Stimulated activated naive CD8-positive, alpha-beta T cell treated with anti-CD3 and anti-CD28 coated beads, Interleukin-15, amount 100 ng/mL, for 72 hours (primary cell): Measurements from ENCODE around the gene FBXW11.

Source experiments
- ATAC-seq: fragments of 150-1000 bp; cut with Tn5 transposase; 2 replicates; pipeline ENCODE4 v1.10.0; 2021; ENCODE audit warnings: mild to moderate bottlenecking, moderate library complexity
- DNase-seq, 2 donors: peaks; one replicate each; pipeline ENCODE4 v3.0.0; 2021 to 2022
- H3K27ac Mint-ChIP-seq, 2 donors: one replicate each; pipeline ENCODE4 v1.8.0; 2022; ENCODE audit warnings: mild to moderate bottlenecking in 2 of 2, mixed read lengths in 2 of 2, moderate library complexity in 2 of 2
- H3K27me3 Mint-ChIP-seq: one replicate; pipeline ENCODE4 v1.8.0; 2022; ENCODE audit warnings: mixed read lengths
- H3K4me1 Mint-ChIP-seq: one replicate; pipeline ENCODE4 v1.8.0; 2022; ENCODE audit warnings: mild to moderate bottlenecking, mixed read lengths
- H3K4me3 Mint-ChIP-seq, 2 donors: one replicate each; pipeline ENCODE4 v1.8.0; 2022; ENCODE audit warnings: mild to moderate bottlenecking in 2 of 2, mixed read lengths in 2 of 2, moderate library complexity in 1 of 2
- H3K9me3 Mint-ChIP-seq, 2 donors: one replicate each; pipeline ENCODE4 v1.8.0; 2022; ENCODE audit warnings: mixed read lengths in 2 of 2

The FBXW11 gene

DNA sequence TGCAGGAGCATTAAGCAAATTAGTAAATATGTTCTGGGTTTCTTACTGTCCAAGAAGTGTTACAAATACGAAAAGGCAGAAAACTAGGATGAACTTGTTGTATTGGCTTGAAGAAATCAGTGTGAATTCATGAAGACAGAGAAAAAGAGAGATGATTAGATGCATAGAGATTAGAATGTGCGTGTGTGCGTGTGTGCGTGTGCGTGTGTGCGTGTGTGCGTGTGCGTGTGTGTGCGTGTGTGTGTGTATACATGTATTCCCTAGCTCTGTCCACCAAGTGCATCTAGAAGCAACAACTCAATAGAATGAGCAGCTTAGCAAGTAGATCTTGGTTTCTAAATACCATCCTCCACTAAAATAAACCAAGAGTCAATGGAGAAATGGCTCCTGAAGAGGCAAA lies 179.3 kb downstream of the FBXW11 start:
- Mint-ChIP-seq H3K27me3 (no peaks in the 10 kb centered on the region), H3K4me3 (no peak overlapping the region), H3K27ac (no peak overlapping the region), H3K9me3 (peaks cover 6 to 21% of the 10 kb centered on the region in 2 donors), H3K4me1 (no peaks in the 10 kb centered on the region)
- ATAC-seq (no peak), DNase-seq (no peak)

DNA sequence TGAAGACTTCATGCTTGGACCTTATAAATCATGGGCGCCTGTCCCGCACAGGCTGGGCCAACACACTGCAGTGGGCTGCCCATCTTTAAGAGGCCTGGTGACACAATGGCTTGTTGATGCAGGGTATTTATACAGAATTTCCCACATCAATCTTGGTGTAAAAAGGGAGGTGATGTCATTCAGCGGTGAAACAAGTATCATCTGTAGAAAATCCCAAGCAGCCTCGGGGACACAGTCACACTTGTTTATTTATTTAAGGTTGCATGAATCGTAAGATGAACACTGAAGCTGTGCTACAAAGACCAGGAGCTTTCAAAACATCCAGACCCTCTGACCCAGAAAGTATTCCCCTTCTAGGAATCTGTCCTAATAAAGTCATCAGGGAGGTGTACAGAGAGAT lies 180.3 kb downstream of the FBXW11 start:
- ATAC-seq (no peak), DNase-seq (no peak)
- Mint-ChIP-seq H3K9me3 (peaks cover 0 to 11% of the 10 kb centered on the region in 2 donors), H3K27ac (no peak overlapping the region), H3K27me3 (no peaks in the 10 kb centered on the region), H3K4me3 (no peak overlapping the region), H3K4me1 (no peaks in the 10 kb centered on the region)

DNA sequence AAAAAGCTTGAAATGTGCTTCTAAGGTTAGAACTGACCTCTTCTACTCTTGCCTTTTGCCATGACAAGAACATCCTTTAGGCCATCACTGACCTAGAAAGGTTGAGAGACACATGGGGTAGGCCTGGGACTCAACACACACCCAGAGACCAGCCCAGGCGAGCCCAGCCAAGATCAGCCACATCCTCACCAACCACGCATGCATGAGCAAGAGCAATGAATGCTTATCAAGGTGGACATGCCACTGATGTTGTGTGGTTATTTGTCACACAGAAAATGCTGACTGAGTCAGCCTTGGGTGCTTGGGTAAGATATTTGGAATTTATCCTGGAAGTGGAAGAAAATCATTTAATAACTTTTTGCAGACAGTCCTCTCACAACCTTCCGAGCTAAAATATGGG lies 181.4 kb downstream of the FBXW11 start:
- H3K4me3 Mint-ChIP-seq = no peak overlapping the region
- peaks cover 0 to 3% of the 10 kb centered on the region in 2 donors for H3K9me3 Mint-ChIP-seq
- ATAC-seq (no peak), DNase-seq (no peak)
- H3K27ac Mint-ChIP-seq = no peak overlapping the region
- H3K27me3 Mint-ChIP-seq = no peaks in the 10 kb centered on the region
- H3K4me1 Mint-ChIP-seq = no peaks in the 10 kb centered on the region

DNA sequence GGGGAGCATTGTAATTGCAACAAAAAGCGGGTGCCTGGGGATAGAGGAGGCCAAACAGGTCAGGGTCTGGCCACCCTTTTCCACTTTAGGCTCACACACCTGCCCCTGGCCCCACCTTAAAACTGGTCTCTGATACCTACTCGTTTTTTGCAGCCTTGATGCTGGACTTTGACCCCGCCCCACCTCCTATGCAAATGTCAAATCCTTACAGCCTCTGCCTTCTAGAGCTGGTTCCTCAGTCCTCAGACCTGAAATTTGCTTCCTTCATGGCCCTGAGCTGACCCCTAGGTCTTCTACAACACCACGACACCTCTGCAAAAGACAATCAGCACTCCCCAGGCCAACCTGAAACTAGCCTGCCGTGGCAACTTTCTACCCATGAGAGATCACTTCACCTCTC lies 183.2 kb downstream of the FBXW11 start:
- no peak for ATAC-seq
- no peak for DNase-seq

DNA sequence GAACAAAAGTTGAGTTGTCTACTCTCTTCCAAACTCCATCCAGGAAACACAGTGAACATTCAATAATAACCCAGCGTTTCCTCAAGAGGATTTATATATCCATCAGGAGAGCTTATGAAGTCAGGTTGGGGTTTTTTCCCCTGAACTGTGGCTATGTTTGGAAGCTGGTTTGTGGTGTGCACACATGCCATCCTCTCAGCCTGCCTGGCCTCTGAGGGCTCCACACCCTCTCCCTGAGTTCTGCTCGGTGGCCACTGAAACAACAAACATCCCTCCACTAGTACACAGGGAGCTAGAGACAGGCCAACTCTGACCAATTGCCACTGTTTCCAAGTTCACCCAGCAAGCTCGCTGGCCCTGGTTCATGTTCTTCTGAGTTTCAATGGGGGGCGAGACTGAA lies 185.2 kb downstream of the FBXW11 start:
- Mint-ChIP-seq H3K27ac (no peak overlapping the region), H3K27me3 (peaks cover 10% of the 10 kb centered on the region), H3K4me3 (no peak overlapping the region), H3K4me1 (no peaks in the 10 kb centered on the region), H3K9me3 (no peaks in the 10 kb centered on the region)
- DNase-seq = no peak
- no peak for ATAC-seq

More for the DNA sequence above, 183.2 kb downstream of the FBXW11 start:
- Mint-ChIP-seq H3K4me3 (no peak overlapping the region), H3K4me1 (no peaks in the 10 kb centered on the region), H3K27ac (no peak overlapping the region), H3K27me3 (no peaks in the 10 kb centered on the region), H3K9me3 (no peaks in the 10 kb centered on the region)

- Mint-ChIP-seq H3K27me3 (peaks cover 10% of the 10 kb centered on the region), H3K4me3 (no peak overlapping the region), H3K4me1 (no peaks in the 10 kb centered on the region), H3K9me3 (no peaks in the 10 kb centered on the region), H3K27ac (no peak overlapping the region)
- ATAC-seq (no peak), DNase-seq (no peak)
These were observed 185.9 kb downstream of the FBXW11 start for GRCh38 chr5:171820561-171820960.

- no peak for ATAC-seq
- no peak for DNase-seq
- Mint-ChIP-seq H3K27ac (no peak overlapping the region), H3K9me3 (peaks cover 0 to 8% of the 10 kb centered on the region in 2 donors), H3K4me3 (no peak overlapping the region), H3K4me1 (no peaks in the 10 kb centered on the region), H3K27me3 (peaks cover 16% of the 10 kb centered on the region)
These were observed 189.8 kb downstream of the FBXW11 start for GRCh38 chr5:171816666-171817065.

- ATAC-seq (no peak), DNase-seq (no peak)
- H3K27ac Mint-ChIP-seq = no peak overlapping the region
- H3K27me3 Mint-ChIP-seq = peaks cover 30% of the 10 kb centered on the region
- H3K9me3 Mint-ChIP-seq = peaks cover 0 to 15% of the 10 kb centered on the region in 2 donors
- H3K4me3 Mint-ChIP-seq = no peak overlapping the region
- H3K4me1 Mint-ChIP-seq = no peaks in the 10 kb centered on the region
These were observed 192.5 kb downstream of the FBXW11 start for GRCh38 chr5:171813813-171814490.

- Mint-ChIP-seq H3K27me3 (peaks cover 33% of the 10 kb centered on the region), H3K4me3 (no peak overlapping the region), H3K4me1 (no peaks in the 10 kb centered on the region), H3K27ac (no peak overlapping the region), H3K9me3 (peaks cover 0 to 19% of the 10 kb centered on the region in 2 donors)
- DNase-seq (no peak), ATAC-seq (no peak)
These were observed 193.2 kb downstream of the FBXW11 start for GRCh38 chr5:171813270-171813669.
